Fibroblast of mammary gland (primary cell): ENCODE measurements around the gene PCSK6.

Experiments
- DNase-seq: peaks from one replicate; pipeline ENCODE4 v3.0.0-alpha.2; 2010; ENCODE audit warnings: low read depth
- H3K4me3 ChIP-seq: 2 replicates; pipeline ENCODE4 v1.5.1; 2011; ENCODE audit warnings: low read depth, mild to moderate bottlenecking, low read length, moderate library complexity; ENCODE audit not compliant: control insufficient read depth
- TF ChIP-seq, protein P1 (sequence below): conservative IDR thresholded peaks from 2 replicates; pipeline ENCODE4 v1.5.1; 2011; ENCODE audit warnings: low read depth, low read length, inconsistent platforms; ENCODE audit not compliant: control insufficient read depth, insufficient read depth

The PCSK6 gene

DNA sequence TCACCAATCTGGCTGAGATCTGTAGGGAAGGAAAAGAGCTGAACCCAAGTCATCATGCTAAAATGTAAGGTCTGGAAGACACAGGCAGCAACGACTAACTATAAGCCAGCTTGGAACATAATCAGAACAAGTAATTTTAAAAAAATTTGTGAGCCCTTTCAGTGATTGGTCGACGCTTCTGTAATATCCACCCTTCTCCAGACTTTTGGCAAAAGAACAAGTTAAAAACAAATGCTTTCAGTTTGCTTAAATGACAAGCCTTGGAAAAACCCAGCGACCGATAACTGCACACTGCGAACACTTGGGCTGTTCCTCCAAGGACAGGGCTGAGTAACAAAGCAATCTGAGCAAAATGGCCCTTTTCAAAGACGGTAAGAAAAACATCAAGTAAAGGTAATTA, 49.6 kb downstream of the PCSK6 start:
- peak overlapping the region; percentile 22 for H3K4me3 ChIP-seq
- TF ChIP-seq, protein P1, sequence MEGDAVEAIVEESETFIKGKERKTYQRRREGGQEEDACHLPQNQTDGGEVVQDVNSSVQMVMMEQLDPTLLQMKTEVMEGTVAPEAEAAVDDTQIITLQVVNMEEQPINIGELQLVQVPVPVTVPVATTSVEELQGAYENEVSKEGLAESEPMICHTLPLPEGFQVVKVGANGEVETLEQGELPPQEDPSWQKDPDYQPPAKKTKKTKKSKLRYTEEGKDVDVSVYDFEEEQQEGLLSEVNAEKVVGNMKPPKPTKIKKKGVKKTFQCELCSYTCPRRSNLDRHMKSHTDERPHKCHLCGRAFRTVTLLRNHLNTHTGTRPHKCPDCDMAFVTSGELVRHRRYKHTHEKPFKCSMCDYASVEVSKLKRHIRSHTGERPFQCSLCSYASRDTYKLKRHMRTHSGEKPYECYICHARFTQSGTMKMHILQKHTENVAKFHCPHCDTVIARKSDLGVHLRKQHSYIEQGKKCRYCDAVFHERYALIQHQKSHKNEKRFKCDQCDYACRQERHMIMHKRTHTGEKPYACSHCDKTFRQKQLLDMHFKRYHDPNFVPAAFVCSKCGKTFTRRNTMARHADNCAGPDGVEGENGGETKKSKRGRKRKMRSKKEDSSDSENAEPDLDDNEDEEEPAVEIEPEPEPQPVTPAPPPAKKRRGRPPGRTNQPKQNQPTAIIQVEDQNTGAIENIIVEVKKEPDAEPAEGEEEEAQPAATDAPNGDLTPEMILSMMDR = no peak
- peak; percentile 80 for DNase-seq

DNA sequence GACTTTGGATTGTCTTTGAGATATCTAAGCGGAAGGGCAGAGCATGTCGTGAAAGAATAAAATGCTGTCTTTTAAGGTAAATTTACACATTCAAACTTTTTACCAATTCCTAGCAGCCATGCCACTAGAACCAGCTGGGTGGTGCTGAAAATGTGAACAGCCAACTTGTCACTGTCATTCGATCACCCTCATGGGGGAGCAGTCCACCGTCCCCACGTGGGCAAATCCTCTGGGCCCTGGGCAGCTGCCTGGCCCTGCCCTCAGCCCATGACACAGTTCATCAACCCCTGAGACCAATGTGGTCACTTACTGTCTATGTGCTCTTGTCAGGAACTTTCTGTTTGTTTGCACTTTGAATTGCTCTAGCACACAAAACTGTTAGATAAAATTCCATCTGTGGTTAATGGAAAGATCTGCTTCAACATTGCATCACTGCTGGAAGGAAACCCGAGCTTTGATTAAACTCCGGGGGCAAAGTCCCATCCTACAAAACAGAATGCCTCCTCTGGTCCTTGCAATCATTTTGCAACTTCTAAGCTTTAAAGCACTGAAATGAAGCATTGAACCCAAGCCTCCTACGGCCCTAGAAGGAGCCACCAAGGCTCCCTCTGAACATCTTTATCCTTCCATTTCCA, 50.1 kb downstream of the PCSK6 start:
- DNase-seq = peak; percentile 29
- TF ChIP-seq, protein P1 = no peak
- peak overlapping the region; percentile 15 for H3K4me3 ChIP-seq

DNA sequence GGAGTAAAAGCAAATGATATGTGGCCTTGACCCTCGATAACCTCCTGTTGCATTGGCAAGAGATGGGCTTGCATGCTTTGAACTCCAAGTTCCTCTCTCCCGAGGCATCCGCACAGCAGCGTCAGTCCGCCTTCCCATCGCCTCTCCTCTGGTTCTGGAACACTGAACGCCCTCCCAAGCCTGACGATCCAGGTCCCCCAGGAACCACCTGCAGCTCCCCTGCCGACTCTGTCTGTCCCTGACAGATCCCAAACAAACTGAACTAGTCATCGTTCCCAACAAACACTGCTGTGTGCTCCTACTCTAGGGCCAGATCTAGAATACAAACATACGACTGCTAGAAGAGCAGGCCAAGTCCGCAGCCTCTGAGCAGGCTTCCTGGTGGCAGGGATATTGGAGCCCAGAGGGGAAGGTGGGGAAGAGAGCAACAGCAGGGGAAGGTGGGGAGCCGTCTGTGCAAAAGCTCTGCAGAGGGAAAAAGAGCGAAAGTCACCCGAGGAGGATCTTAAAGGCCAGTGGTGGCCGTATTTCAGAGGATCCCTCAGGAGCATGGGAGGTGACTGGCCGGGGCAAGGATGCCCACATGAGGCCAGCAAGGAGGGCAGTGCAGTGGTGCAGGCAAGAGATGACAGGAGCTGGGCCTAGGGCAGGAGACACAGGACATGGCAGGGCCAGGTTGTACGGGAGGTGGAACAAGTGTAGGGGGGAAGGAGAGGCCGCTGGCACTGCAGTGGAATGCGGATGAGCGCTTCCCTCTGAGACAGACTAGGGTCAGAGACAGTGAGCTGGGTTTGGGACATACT, 50.8 kb downstream of the PCSK6 start:
- no peak overlapping the region for H3K4me3 ChIP-seq
- no peak for DNase-seq
- TF ChIP-seq, protein P1 = no peak

DNA sequence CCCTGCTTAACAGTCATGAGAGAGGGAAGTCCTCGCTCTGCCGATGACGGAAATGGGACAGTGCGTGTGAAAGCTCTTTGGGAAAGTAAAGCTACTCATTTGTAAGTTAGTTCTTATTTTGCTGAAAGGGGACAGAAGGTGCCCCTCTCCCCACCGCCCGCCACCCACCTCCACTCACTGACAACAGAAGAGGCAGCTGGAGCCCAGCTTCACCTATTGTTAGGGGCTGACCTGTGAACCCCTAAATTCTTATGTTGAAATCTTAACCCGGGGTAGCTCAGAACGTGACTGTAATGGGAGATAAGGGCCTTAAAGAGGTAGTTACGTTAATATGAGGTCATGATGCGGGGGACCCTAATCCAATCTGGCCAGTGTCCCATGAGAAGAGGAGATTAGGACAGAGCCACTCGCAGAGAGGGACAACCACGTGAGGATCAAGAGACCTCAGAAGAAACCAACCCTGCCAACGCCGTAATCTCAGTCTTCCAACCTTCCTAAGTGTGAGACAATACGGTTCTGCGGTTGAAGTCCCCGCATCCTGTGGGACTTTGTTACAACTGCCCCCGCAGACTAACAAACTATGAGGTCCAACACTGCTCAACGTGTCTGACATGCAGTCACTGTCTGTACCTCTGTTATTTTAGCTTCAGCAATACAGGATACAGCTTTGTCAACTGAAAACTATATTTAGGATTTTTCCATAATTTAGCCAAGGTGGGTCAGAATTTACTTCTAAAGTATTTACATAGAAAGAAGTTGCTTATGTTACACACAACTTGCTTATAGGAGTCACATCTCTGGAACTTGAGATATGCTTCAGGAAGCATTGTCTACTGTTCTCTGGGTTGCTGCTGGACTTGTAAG, 51.7 kb downstream of the PCSK6 start:
- DNase-seq = no peak
- no peak overlapping the region for H3K4me3 ChIP-seq
- TF ChIP-seq, protein P1 = no peak

GRCh38 chr15:101437209-101437608, 52.3 kb downstream of the PCSK6 start:
- H3K4me3 ChIP-seq = no peak overlapping the region
- no peak for DNase-seq
- TF ChIP-seq, protein P1 = no peak

- TF ChIP-seq, protein P1 = no peak
- H3K4me3 ChIP-seq = no peak overlapping the region
- no peak for DNase-seq
These were observed 53.0 kb downstream of the PCSK6 start for GRCh38 chr15:101436526-101436925.
